GM21381 (cell line): ENCODE data around the gene ABTB1.
"Not testable (repeated sequence)": the region's sequence is repeated elsewhere in the genome, so short reads cannot be mapped to it uniquely, and the experiment has no call there.

Experiments
- ATAC-seq: cut with Tn5 transposase; IDR thresholded peaks from one replicate; pipeline ENCODE4 v1.9.1; 2021; ENCODE audit warnings: mild to moderate bottlenecking, moderate library complexity; ENCODE audit not compliant: unreplicated experiment

ABTB1 gene

GRCh38 chr3:127700406-127700805 is 27.7 kb downstream of the ABTB1 start:
- ATAC-seq, result no peak

- no peak for ATAC-seq
Observed at GRCh38 chr3:127701280-127701911, 28.6 kb downstream of the ABTB1 start.

- ATAC-seq, result no peak
Observed at GRCh38 chr3:127702151-127702578, 29.4 kb downstream of the ABTB1 start.

- ATAC-seq, result not testable (repeated sequence)
Observed at GRCh38 chr3:127704840-127705239, 32.1 kb downstream of the ABTB1 start.

- ATAC-seq, result no peak
Observed at GRCh38 chr3:127706312-127706711, 33.6 kb downstream of the ABTB1 start.

- ATAC-seq, result no peak
Observed at GRCh38 chr3:127706785-127707351, 34.1 kb downstream of the ABTB1 start.

GRCh38 chr3:127707851-127708411 is 35.2 kb downstream of the ABTB1 start:
- no peak for ATAC-seq

- ATAC-seq, result no peak
Observed at GRCh38 chr3:127708837-127709236, 36.1 kb downstream of the ABTB1 start.

GRCh38 chr3:127709320-127710060 is 36.7 kb downstream of the ABTB1 start:
- no peak for ATAC-seq

GRCh38 chr3:127710155-127710941 is 37.6 kb downstream of the ABTB1 start:
- no peak for ATAC-seq

GRCh38 chr3:127711021-127711695 is 38.4 kb downstream of the ABTB1 start:
- no peak for ATAC-seq

GRCh38 chr3:127711896-127712295 is 39.1 kb downstream of the ABTB1 start:
- no peak for ATAC-seq

- ATAC-seq, result no peak
Observed at GRCh38 chr3:127712461-127712860, 39.7 kb downstream of the ABTB1 start.

GRCh38 chr3:127712881-127713771 is 40.4 kb downstream of the ABTB1 start:
- no peak for ATAC-seq

- no peak for ATAC-seq
Observed at GRCh38 chr3:127714125-127714571, 41.4 kb downstream of the ABTB1 start.

- ATAC-seq, result no peak
Observed at GRCh38 chr3:127714866-127715265, 42.1 kb downstream of the ABTB1 start.

GRCh38 chr3:127715532-127715931 is 42.8 kb downstream of the ABTB1 start:
- no peak for ATAC-seq

GRCh38 chr3:127716384-127716783 is 43.6 kb downstream of the ABTB1 start:
- no peak for ATAC-seq
